ENCODE data around the gene AKR1B1.

The AKR1B1 gene

DNA sequence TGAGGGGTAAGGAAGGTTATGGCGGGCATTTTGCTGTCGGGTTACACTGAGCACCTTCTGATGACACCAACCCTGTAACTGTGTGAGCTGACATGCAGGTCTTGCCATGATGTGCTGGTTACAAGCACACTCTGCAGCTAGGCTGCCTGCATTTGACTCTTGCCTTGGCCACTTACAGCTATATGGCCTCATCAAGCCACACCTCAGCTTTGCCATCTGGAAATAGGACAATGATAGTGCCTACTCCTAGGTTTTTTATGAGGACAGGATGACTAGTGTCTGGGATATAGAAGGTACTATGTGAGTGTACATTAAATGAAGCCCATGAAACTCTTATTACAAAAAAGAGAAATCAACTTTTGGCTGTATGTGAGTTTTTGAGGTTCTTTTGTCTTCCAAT is 58.0 kb downstream of the AKR1B1 start:
- Histone ChIP-seq H3K4me3 (ENCODE audit: low read depth, low read length) (no peak overlapping the region), H3K36me3 (replicated peaks) (no peaks in the 10 kb centered on the region), H3K27me3 (replicated peaks) (no peaks in the 10 kb centered on the region), H3K27ac (no peak overlapping the region)
- no peak for DNase-seq
- in situ Hi-C loops (cut with HindIII; ENCODE audit: low pct_ligation_motif_present, low sequenced_read_pairs): no loop called here
- TF ChIP-seq, protein P1, sequence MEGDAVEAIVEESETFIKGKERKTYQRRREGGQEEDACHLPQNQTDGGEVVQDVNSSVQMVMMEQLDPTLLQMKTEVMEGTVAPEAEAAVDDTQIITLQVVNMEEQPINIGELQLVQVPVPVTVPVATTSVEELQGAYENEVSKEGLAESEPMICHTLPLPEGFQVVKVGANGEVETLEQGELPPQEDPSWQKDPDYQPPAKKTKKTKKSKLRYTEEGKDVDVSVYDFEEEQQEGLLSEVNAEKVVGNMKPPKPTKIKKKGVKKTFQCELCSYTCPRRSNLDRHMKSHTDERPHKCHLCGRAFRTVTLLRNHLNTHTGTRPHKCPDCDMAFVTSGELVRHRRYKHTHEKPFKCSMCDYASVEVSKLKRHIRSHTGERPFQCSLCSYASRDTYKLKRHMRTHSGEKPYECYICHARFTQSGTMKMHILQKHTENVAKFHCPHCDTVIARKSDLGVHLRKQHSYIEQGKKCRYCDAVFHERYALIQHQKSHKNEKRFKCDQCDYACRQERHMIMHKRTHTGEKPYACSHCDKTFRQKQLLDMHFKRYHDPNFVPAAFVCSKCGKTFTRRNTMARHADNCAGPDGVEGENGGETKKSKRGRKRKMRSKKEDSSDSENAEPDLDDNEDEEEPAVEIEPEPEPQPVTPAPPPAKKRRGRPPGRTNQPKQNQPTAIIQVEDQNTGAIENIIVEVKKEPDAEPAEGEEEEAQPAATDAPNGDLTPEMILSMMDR (IDR thresholded peaks at IDR 0.05; ENCODE audit: low read depth, low read length, missing control alignments): no peak

DNA sequence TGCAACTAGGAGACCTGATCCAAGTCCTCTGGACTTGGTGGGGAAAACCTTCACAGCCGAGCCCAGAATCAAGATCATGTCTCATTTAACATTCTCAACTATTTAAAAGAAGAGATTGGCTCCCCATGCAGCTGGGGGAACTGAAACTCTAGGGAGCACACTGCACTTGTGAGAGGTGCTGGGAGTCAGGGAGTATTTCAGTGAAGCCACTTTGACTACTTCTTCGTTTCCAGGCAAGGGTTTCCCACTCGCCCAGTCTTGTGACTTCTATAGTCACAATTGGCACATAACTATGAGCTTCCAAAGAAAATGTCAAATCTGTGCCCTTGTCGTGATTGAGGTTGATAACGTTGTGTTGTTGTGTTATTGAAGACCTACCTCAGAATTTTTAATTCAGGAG is 62.9 kb downstream of the AKR1B1 start:
- H3K27ac ChIP-seq: no peak overlapping the region
- H3K36me3 ChIP-seq (replicated peaks): no peaks in the 10 kb centered on the region
- no peaks in the 10 kb centered on the region for H3K27me3 ChIP-seq (replicated peaks)
- in situ Hi-C loops (cut with HindIII; ENCODE audit: low pct_ligation_motif_present, low sequenced_read_pairs): no loop called here
- H3K4me3 ChIP-seq (ENCODE audit: low read depth, low read length): no peak overlapping the region
- no peak for DNase-seq
- TF ChIP-seq, protein P1 (IDR thresholded peaks at IDR 0.05; ENCODE audit: low read depth, low read length, missing control alignments): no peak

DNA sequence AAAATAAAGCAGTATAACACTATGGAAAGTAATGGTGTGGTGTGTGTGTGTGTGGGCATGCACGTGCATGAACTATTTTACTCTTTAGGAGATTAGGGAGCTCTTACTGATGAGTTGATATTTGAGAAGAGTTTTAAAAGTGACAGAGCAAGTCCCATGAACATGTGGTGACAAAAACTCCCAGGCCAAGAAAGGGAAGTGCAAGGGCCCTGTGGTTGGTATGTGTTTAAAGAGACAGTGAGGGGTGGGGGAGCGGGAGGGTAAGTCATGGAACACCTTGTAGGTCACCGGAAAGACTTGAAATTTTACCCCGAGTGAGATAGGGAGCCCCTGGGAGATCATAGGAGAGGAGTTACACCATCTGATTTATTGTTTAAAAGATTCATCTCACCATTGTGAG is 63.3 kb downstream of the AKR1B1 start:
- H3K27me3 ChIP-seq (replicated peaks): no peaks in the 10 kb centered on the region
- no peaks in the 10 kb centered on the region for H3K36me3 ChIP-seq (replicated peaks)
- TF ChIP-seq, protein P1 (IDR thresholded peaks at IDR 0.05; ENCODE audit: low read depth, low read length, missing control alignments): no peak
- no peak overlapping the region for H3K27ac ChIP-seq
- DNase-seq: no peak
- H3K4me3 ChIP-seq (ENCODE audit: low read depth, low read length): no peak overlapping the region
- in situ Hi-C loops (cut with HindIII; ENCODE audit: low pct_ligation_motif_present, low sequenced_read_pairs): no loop called here

DNA sequence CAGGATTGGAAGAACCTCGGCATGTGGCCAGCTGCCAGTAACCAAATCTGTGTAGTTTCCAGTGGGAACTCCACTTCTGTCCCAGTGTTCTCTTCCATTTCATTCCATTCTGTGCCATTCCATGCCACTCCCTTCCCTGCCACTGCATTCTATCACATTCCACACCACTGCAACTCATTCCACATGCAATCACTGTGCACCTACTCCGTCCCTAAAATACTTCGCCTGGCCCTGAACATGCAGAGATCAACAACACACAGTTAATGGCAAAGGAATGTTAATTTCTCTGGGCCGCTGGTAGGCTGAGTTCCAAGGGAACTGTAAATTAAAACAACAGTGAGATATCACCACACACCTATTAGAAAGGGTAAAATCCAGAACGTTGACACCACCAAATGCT is 64.8 kb downstream of the AKR1B1 start:
- H3K4me3 ChIP-seq (ENCODE audit: low read depth, low read length): no peak overlapping the region
- no peak overlapping the region for H3K27ac ChIP-seq
- H3K27me3 ChIP-seq (replicated peaks): no peaks in the 10 kb centered on the region
- TF ChIP-seq, protein P1 (IDR thresholded peaks at IDR 0.05; ENCODE audit: low read depth, low read length, missing control alignments): no peak
- H3K36me3 ChIP-seq (replicated peaks): no peaks in the 10 kb centered on the region
- no peak for DNase-seq
- in situ Hi-C loops (cut with HindIII; ENCODE audit: low pct_ligation_motif_present, low sequenced_read_pairs): no loop called here

Measured in brain microvascular endothelial cell (primary cell).